Endometrial microvascular endothelial cells (primary cell): ENCODE data around the gene C9orf43. TPM values are rescaled to one million over a fixed set of nuclear protein-coding genes. Genes with fewer than 3 reads are reported as not detected.

Experiments used
- total RNA-seq: library from RNA; depleted of rRNA; stranded (reverse); fragments of >200 nt; gene quantifications from one replicate; pipeline ENCODE4 v1.2.3, GENCODE V29; 2015; ENCODE audit errors: inconsistent ontology term

C9orf43 gene
- total RNA-seq, 1 donor from 2014 or later: 0.09 TPM

Other genes starting within 250 kb of the C9orf43 start
- 21.1 TPM for gene FKBP15, start 189.5 kb upstream of the C9orf43 start, total RNA-seq
- 17.2 TPM for gene SLC31A1, start 189.2 kb upstream of the C9orf43 start, total RNA-seq
- 38.0 TPM for gene CDC26, start 135.2 kb upstream of the C9orf43 start, total RNA-seq
- 33.1 TPM for gene PRPF4, start 135.1 kb upstream of the C9orf43 start, total RNA-seq
- not detected for gene RNF183, start 107.4 kb upstream of the C9orf43 start, total RNA-seq
- not detected for gene WDR31, start 70.5 kb upstream of the C9orf43 start, total RNA-seq
- not detected for gene BSPRY, start 61.2 kb upstream of the C9orf43 start, total RNA-seq
- gene HDHD3, start 33.8 kb upstream of the C9orf43 start, total RNA-seq: 5.9 TPM
- gene ALAD, start 9.5 kb upstream of the C9orf43 start, total RNA-seq: 9.6 TPM
- 78.8 TPM for gene POLE3, start 72 bp upstream of the C9orf43 start, total RNA-seq
- 106 TPM for gene RGS3, start 53.0 kb downstream of the C9orf43 start, total RNA-seq